ENCODE results near the gene UBA6. TPM values are rescaled to one million over a fixed set of nuclear protein-coding genes. Genes with fewer than 3 reads are reported as not detected.

The UBA6 gene
- total and polyA plus RNA-seq, 9 of the 15 experiments (the other 6 are each of a cell fraction or from before 2014, with no cell fraction given), result 22.9 to 139 (median 94.6) TPM

DNA sequence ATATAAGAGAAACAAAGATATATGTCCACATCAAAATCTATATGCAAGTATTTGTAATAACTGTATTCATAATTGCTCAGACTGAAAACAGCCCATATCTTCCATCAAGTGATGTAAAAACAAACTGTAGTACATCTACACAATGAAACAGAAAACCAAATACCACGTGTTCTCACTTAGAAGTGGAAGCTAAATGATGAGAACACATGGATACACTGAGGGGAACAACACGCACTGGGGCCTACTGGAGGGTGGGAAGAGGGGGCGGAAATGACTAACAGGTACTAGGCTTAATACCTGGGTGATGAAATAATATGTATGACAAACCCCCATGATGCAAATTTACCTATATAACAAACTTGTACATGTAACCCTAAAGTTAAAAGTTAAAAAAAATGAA is 42.7 kb downstream of the UBA6 start (continued):
- TF ChIP-seq, protein P1, sequence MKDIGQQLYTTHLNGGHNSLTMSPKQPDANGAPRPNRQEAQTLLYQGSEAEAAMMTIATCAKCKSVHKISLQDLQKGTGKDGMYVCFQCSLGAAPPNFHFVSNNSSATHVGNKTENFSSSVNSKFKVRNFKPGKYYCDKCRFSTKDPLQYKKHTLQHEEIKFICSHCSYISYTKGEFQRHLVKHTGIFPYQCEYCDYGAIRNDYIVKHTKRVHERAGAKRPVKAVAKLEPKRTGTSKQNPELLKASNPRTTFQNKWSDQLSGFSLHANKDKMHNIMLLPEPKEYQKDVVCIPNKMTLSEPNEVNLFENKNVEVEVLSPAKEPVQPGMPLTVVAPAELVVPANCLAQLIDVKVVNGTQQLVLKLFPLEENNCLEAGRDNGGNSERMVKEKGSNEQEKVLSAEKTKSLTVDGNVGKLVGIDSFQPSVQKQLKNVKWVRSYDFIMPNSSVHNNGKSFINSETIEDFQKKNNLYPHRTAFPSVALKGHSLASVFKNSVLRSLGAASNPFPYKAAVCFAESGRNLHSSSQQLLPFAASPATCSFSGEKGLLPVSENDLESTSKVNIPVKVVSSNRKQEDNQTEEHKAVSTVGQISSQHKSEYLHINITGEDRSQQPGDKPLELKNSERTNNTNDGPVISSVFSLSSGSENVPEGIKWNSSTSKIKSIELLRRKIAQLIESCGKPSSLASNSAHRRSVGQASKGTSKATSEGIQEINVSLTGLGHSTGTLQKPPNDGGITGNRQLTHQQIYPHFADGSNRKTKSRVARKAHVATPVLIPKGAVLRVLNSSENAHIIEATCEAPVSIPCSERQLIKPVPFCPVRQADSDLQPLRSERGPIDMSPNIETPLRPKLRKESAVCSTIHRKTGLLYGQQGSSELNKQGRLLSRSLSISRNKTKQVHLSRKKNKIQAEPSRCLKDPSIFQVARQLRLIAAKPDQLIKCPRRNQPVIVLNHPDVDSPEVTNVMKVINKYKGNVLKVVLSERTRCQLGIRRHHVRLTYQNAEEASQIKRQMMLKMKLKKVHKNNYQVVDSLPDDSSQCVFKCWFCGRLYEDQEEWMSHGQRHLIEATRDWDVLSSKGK (CRISPR knock-in tag; IDR thresholded peaks at IDR 0.05), result no peak
- no peak for TF ChIP-seq EWSR1 (IDR thresholded peaks at IDR 0.05; ENCODE audit: borderline replicate concordance, low read depth, partially characterized antibody)
- no peak for TF ChIP-seq ZFP1 (CRISPR knock-in tag; IDR thresholded peaks at IDR 0.05)
- TF ChIP-seq HSF4 (CRISPR knock-in tag; IDR thresholded peaks at IDR 0.05; ENCODE audit: borderline replicate concordance), result no peak
- TF ChIP-seq, protein P2, sequence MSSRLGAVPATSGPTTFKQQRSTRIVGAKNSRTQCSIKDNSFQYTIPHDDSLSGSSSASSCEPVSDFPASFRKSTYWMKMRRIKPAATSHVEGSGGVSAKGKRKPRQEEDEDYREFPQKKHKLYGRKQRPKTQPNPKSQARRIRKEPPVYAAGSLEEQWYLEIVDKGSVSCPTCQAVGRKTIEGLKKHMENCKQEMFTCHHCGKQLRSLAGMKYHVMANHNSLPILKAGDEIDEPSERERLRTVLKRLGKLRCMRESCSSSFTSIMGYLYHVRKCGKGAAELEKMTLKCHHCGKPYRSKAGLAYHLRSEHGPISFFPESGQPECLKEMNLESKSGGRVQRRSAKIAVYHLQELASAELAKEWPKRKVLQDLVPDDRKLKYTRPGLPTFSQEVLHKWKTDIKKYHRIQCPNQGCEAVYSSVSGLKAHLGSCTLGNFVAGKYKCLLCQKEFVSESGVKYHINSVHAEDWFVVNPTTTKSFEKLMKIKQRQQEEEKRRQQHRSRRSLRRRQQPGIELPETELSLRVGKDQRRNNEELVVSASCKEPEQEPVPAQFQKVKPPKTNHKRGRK (tag; IDR thresholded peaks at IDR 0.05), result no peak

DNA sequence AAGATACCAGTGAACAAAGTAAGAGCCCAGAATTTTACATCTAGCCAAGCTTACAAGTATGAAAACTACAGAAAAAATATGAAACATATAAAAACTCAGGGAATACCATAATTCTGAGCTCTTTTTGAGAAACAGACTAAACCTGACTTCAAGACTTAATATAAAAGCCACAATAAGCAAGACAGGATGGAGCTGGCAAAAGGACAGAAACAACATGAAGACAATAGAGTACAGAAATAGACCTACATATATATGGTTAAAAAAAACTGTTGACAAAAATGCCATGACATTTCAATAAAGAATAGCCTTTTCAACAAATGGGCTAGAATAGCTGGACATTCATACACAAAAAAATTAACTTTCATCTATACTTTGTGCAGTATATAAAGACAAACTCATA is 49.4 kb downstream of the UBA6 start:
- in situ Hi-C loops (cut with MboI) (no loop called here), intact Hi-C loops (cut with micrococcal nuclease) (no loop called here)
- H3K4me1 ChIP-seq (replicated peaks in 1 of 2; ENCODE audit: control insufficient read depth in 2 of 2, insufficient read depth in 2 of 2, low read length in 2 of 2), result no peaks in the 10 kb centered on the region
- H4K20me1 ChIP-seq (replicated peaks; ENCODE audit: control insufficient read depth, insufficient read depth, low read length), result no peaks in the 10 kb centered on the region
- no peaks in the 10 kb centered on the region for H3K27me3 ChIP-seq (ENCODE audit: control insufficient read depth in 2 of 2, insufficient read depth in 2 of 2, low read length in 2 of 2)
- H2AFZ ChIP-seq (ENCODE audit: low read depth, low read length), result no peak overlapping the region
- H3K79me2 ChIP-seq (ENCODE audit: control insufficient read depth, insufficient read depth, low read length), result no peaks in the 10 kb centered on the region
- no peaks in the 10 kb centered on the region for H3K9me3 ChIP-seq (replicated peaks; ENCODE audit: control insufficient read depth, insufficient read depth, low read depth, low read length)
- DNase-seq (ENCODE audit: extremely low read depth in 1 of 4, low spot score in 3 of 4) (no peak), FAIRE-seq (no peak), ATAC-seq (no peak)
- POLR2A ChIA-PET, result interaction anchor here (0.8 to 1.1 kb wide), 2 partner anchors 9 to 13 kb away, joined by 3 read pairs; no protein-coding TSS in a partner anchor
- no peak overlapping the region for H3K4me3 ChIP-seq
- H3K4me2 ChIP-seq (ENCODE audit: insufficient read depth, low read length), result no peak overlapping the region
- no peaks in the 10 kb centered on the region for H3K9me1 ChIP-seq (ENCODE audit: control insufficient read depth, insufficient read depth, low read length)
- no peak overlapping the region for H3K27ac ChIP-seq (ENCODE audit: extremely low read depth, low read depth, low read length)
- H3K36me3 ChIP-seq (ENCODE audit: control insufficient read depth, insufficient read depth, low read length), result peaks cover 51% of the 10 kb centered on the region
- CTCF ChIA-PET (ENCODE audit: low intra/inter-chr PET ratio), result no interaction called here
- no TSS peak for BruUV-seq (replicated peaks)
- no peak overlapping the region for H3K9ac ChIP-seq (ENCODE audit: insufficient read depth in 1 of 2, low read depth in 2 of 2, low read length in 2 of 2)
- TF ChIP-seq NFXL1 (CRISPR knock-in tag; IDR thresholded peaks at IDR 0.05), result no peak
- no peak for TF ChIP-seq NR4A1 (CRISPR knock-in tag; IDR thresholded peaks at IDR 0.05)
- TF ChIP-seq NR4A1 (tag; IDR thresholded peaks at IDR 0.05), result no peak
- no peak for TF ChIP-seq ZNF274 (IDR thresholded peaks at IDR 0.05; ENCODE audit: borderline replicate concordance, low read depth, low read length)
- no peak for TF ChIP-seq FOXJ2 (tag; IDR thresholded peaks at IDR 0.05)
- TF ChIP-seq, protein P3, sequence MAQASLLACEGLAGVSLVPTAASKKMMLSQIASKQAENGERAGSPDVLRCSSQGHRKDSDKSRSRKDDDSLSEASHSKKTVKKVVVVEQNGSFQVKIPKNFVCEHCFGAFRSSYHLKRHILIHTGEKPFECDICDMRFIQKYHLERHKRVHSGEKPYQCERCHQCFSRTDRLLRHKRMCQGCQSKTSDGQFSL (CRISPR knock-in tag; IDR thresholded peaks at IDR 0.05), result no peak
- TF ChIP-seq, protein P3 (tag; IDR thresholded peaks at IDR 0.05), result no peak
- no peak for TF ChIP-seq SLC30A9 (CRISPR knock-in tag; IDR thresholded peaks at IDR 0.05)
- TF ChIP-seq SAFB (IDR thresholded peaks at IDR 0.05; ENCODE audit: borderline replicate concordance, low read depth, low read length), result no peak
- TF ChIP-seq, protein P4, sequence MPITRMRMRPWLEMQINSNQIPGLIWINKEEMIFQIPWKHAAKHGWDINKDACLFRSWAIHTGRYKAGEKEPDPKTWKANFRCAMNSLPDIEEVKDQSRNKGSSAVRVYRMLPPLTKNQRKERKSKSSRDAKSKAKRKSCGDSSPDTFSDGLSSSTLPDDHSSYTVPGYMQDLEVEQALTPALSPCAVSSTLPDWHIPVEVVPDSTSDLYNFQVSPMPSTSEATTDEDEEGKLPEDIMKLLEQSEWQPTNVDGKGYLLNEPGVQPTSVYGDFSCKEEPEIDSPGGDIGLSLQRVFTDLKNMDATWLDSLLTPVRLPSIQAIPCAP (CRISPR knock-in tag; IDR thresholded peaks at IDR 0.05; ENCODE audit: borderline replicate concordance), result no peak
- no peak for TF ChIP-seq HNRNPLL (IDR thresholded peaks at IDR 0.05; ENCODE audit: low read depth, low read length, poor library complexity, severe bottlenecking)

All from K562 (cell line).